Smooth muscle cell (in vitro differentiated cells): ENCODE measurements around the gene ASAP2. TPM values are rescaled to one million over a fixed set of nuclear protein-coding genes. Genes with fewer than 3 reads are reported as not detected.

ENCODE experiments used
- DNase-seq: peaks from one replicate; lab custom pipeline; 2025; ENCODE audit not compliant: unreplicated experiment; lab: John Stamatoyannopoulos, UW
- H2AFZ ChIP-seq: fragments of 200-600 bp; sonication (generic); 2 replicates; pipeline ENCODE4 v1.6.0; 2016; ENCODE audit warnings: antibody characterized with exemption, low read depth, mild to moderate bottlenecking
- H3F3A ChIP-seq: fragments of 200-600 bp; sonication (generic); 2 replicates; pipeline ENCODE4 v1.6.0; 2017; ENCODE audit warnings: antibody characterized with exemption, low read depth
- H3K27ac ChIP-seq: fragments of 200-600 bp; sonication (generic); 2 replicates; pipeline ENCODE4 v1.5.1; 2016; ENCODE audit warnings: low read depth, mild to moderate bottlenecking
- H3K27me3 ChIP-seq: fragments of 200-600 bp; sonication (generic); 2 replicates; pipeline ENCODE4 v1.6.1; 2016; ENCODE audit warnings: low read depth, mild to moderate bottlenecking
- H3K36me3 ChIP-seq: fragments of 200-600 bp; sonication (generic); 2 replicates; pipeline ENCODE4 v1.5.1; 2016; ENCODE audit warnings: low read depth
- H3K4me1 ChIP-seq: fragments of 200-600 bp; sonication (generic); 2 replicates; pipeline ENCODE4 v1.5.1; 2016; ENCODE audit warnings: low read depth
- H3K4me2 ChIP-seq: fragments of 200-600 bp; sonication (generic); 2 replicates; pipeline ENCODE4 v1.6.0; 2016; ENCODE audit warnings: mild to moderate bottlenecking
- H3K4me3 ChIP-seq: fragments of 200-600 bp; sonication (generic); 2 replicates; pipeline ENCODE4 v1.5.1; 2016; ENCODE audit warnings: mild to moderate bottlenecking
- H3K79me2 ChIP-seq: fragments of 200-600 bp; sonication (generic); 2 replicates; pipeline ENCODE4 v1.6.0; 2016; ENCODE audit warnings: low read depth, mild to moderate bottlenecking
- H3K9ac ChIP-seq: fragments of 200-600 bp; sonication (generic); 2 replicates; pipeline ENCODE4 v1.6.0; 2016; ENCODE audit warnings: low read depth
- H3K9me3 ChIP-seq: fragments of 200-600 bp; sonication (generic); replicated peaks from 2 replicates; pipeline ENCODE4 v1.5.1; 2016; ENCODE audit warnings: low read depth
- H4K20me1 ChIP-seq: fragments of 200-600 bp; sonication (generic); 2 replicates; pipeline ENCODE4 v1.6.0; 2016; ENCODE audit warnings: low read depth
- WGBS: methylation state at CpG from one replicate; pipeline ENCODE4 v1.1.7; 2016; ENCODE audit warnings: low lambda C conversion rate; 5-methylcytosine and 5-hydroxymethylcytosine counted together
- polyA plus RNA-seq: library from polyadenylated mRNA; unstranded; fragments of >200 nt; fragmentation: Nextera tagmentation; extraction: Ambion mirVana; gene quantifications from 2 replicates; pipeline ENCODE4 v1.2.1, GENCODE V29; 2016
- total RNA-seq: library from RNA; depleted of rRNA; stranded (reverse); fragments of >200 nt; gene quantifications from 2 replicates; pipeline ENCODE4 v1.2.3, GENCODE V29; 2014
- TF ChIP-seq, protein P1 (sequence below): fragments of 200-600 bp; sonication (generic); IDR thresholded peaks from 2 replicates; pipeline ENCODE4 v1.5.1; 2017; ENCODE audit warnings: borderline replicate concordance, mild to moderate bottlenecking, antibody characterized with exemption; ENCODE audit not compliant: insufficient read depth, poor library complexity, severe bottlenecking

The ASAP2 gene
- total and polyA plus RNA-seq, 2 experiments from 2014 or later: 8.8 to 23.1 TPM

DNA sequence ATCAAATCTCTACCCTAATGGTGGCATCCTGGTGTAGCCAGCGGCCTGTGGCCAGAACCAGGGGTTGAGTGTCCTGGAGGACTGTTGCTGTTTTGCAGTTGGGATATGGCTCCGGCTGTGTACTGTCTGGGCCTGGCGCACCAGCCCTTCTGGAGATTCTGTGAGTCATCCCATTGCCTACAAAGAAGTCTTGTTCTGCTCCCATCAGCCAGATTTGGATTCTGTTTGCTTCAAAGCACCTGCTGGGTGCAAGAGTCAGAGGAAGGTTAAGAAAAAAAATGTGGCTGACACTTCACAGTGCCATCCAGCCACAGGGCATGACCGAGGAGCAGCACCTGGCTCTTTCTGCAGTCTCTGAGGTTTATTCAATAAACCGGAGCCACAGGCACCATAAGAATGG is 41.0 kb upstream of the ASAP2 start:
- H3K9ac ChIP-seq: no peak overlapping the region

DNA sequence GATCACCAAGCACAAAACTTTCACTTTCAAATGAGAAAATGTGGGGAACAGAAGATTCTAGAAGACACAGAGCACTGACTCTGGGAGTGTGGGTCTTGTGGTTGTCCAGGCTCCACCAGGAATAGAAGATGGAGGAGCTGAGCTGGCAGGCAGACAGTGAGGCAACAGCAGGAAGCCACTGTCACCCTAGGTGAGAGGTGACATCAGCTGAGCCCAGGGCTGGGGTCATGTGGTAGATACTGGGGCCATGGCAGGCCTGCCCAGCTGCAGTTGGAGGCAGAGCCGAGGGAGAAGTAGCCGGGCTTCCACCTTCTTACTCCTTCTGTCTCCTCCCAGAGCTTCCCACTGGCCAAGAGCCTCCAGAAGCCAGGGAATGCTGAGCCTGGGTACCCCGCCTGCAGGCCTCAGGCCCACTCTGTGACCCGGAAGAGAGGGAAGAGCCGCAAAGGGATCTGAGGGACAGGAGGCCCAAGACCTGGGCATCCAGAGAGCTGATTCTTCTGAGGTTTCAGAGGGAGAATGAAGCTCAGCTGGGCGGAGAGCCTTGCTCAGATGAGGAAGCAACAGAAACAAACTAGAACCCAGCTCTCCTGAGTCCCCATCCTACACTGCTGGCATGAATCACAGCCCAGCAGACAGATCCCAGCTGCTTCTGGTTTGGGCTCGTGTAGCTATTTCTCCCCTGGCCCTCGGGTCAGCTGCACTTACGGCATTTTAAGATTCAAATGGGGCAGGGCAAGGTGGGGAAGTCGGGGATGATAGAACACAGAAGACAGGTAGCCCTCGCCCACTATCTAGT is 39.8 kb upstream of the ASAP2 start:
- Histone ChIP-seq H3K4me3 (no peak overlapping the region), H3F3A (peaks cover 2% of the 10 kb centered on the region), H3K4me1 (no peaks in the 10 kb centered on the region), H2AFZ (no peak overlapping the region), H3K9ac (no peak overlapping the region), H3K27me3 (no peaks in the 10 kb centered on the region), H3K27ac (no peak overlapping the region), H4K20me1 (no peaks in the 10 kb centered on the region), H3K9me3 (no peaks in the 10 kb centered on the region), H3K79me2 (no peaks in the 10 kb centered on the region), H3K4me2 (no peak overlapping the region), H3K36me3 (no peaks in the 10 kb centered on the region)
- WGBS: 74% methylated on average over 11 of the region's 11 CpGs
- TF ChIP-seq, protein P1, sequence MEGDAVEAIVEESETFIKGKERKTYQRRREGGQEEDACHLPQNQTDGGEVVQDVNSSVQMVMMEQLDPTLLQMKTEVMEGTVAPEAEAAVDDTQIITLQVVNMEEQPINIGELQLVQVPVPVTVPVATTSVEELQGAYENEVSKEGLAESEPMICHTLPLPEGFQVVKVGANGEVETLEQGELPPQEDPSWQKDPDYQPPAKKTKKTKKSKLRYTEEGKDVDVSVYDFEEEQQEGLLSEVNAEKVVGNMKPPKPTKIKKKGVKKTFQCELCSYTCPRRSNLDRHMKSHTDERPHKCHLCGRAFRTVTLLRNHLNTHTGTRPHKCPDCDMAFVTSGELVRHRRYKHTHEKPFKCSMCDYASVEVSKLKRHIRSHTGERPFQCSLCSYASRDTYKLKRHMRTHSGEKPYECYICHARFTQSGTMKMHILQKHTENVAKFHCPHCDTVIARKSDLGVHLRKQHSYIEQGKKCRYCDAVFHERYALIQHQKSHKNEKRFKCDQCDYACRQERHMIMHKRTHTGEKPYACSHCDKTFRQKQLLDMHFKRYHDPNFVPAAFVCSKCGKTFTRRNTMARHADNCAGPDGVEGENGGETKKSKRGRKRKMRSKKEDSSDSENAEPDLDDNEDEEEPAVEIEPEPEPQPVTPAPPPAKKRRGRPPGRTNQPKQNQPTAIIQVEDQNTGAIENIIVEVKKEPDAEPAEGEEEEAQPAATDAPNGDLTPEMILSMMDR: no peak
- no peak for DNase-seq

More for the DNA sequence above, 41.0 kb upstream of the ASAP2 start:
- Histone ChIP-seq H3K4me1 (no peaks in the 10 kb centered on the region), H3K9me3 (no peaks in the 10 kb centered on the region), H3K4me2 (no peak overlapping the region), H3K79me2 (no peaks in the 10 kb centered on the region), H3K4me3 (no peak overlapping the region), H3F3A (peaks cover 2% of the 10 kb centered on the region), H3K27me3 (no peaks in the 10 kb centered on the region), H4K20me1 (no peaks in the 10 kb centered on the region), H3K36me3 (no peaks in the 10 kb centered on the region), H3K27ac (peak overlapping the region; percentile 65), H2AFZ (no peak overlapping the region)
- 66% methylated on average over 5 of the region's 5 CpGs for WGBS
- TF ChIP-seq, protein P1: no peak
- DNase-seq: no peak

DNA sequence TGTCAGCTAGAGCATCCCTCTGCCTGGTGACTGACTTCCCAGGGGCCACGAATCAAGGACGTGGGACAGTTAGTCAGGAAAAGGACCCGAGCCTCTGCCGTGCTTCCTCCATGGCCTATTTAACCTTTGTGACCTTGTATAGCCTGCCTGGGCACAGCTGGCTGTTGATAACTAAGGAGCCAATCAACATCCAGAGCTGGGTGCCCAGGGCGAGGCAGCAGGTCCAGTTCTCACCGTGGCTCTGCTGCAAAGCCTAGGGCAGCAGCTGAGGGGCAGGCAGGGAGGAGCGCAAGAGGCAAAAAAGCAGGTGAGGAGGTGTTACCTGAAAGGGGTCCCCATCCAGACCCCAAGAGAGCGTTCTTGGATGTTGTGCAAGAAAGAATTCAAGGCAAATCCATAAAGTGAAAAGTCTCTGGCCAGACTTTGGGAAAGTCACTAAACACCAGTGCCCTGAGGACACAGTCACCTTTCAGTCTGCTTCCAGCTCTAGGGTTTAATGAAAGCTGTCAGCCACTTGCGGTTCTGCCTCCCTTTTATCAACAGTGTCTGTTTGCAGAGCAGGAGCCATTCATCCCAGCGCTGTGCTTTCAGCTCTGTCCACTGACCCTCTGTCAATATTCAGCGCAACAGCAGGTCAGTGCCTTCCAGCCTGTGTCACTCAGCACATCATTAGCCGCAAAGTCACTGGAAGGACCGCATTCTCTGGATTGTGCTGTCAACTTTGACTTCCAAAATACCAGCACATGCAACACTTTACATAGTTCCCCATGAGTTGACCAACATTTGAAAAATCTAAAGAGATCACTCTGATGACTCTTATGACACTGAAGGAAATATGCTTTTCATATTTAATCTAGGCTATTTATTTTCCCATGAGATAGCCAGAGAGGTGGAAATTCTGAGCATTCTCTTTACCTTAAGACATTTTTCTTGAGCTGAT is 38.6 kb upstream of the ASAP2 start:
- H3K27ac ChIP-seq: peak overlapping the region; percentile 19
- TF ChIP-seq, protein P1: no peak
- H3K4me2 ChIP-seq: no peak overlapping the region
- peaks cover 2% of the 10 kb centered on the region for H3F3A ChIP-seq
- no peaks in the 10 kb centered on the region for H3K4me1 ChIP-seq
- no peak overlapping the region for H3K4me3 ChIP-seq
- 65% methylated on average over 13 of the region's 13 CpGs for WGBS
- H2AFZ ChIP-seq: no peak overlapping the region
- no peak overlapping the region for H3K9ac ChIP-seq
- H3K36me3 ChIP-seq: no peaks in the 10 kb centered on the region
- no peaks in the 10 kb centered on the region for H3K27me3 ChIP-seq
- H3K9me3 ChIP-seq: no peaks in the 10 kb centered on the region
- no peak for DNase-seq
- H3K79me2 ChIP-seq: no peaks in the 10 kb centered on the region
- H4K20me1 ChIP-seq: no peaks in the 10 kb centered on the region
